Esophagus squamous epithelium (tissue), 5 donors: Measurements from ENCODE around the gene SCOC. TPM values are rescaled to one million over a fixed set of nuclear protein-coding genes. Genes with fewer than 3 reads are reported as not detected.
"Not testable (repeated sequence)": the region's sequence is repeated elsewhere in the genome, so short reads cannot be mapped to it uniquely, and the experiment has no call there.

Experiments
- DNase-seq: peaks from one replicate; lab custom pipeline; 2025; lab: John Stamatoyannopoulos, UW
- H3K27ac ChIP-seq, 4 donors: fragments of 200-600 bp; sonication (generic); one replicate each; pipeline ENCODE4 v1.5.1; 2016 to 2019; ENCODE audit warnings: mild to moderate bottlenecking in 1 of 4
- H3K27me3 ChIP-seq, 4 donors: fragments of 200-600 bp; sonication (generic); 1 replicate in 3 of 4; 2 replicates in 1 of 4; pipeline versions ENCODE4 v1.5.1 to v1.6.0; 2017 to 2021; ENCODE audit warnings: antibody characterized with exemption in 1 of 4
- H3K36me3 ChIP-seq, 3 donors: fragments of 200-600 bp; sonication (generic); one replicate each; pipeline ENCODE4 v1.5.1; 2016 to 2019
- H3K4me1 ChIP-seq, 3 donors: fragments of 200-600 bp; sonication (generic); one replicate each; pipeline ENCODE4 v1.5.1; 2017 to 2019
- H3K4me3 ChIP-seq, 4 donors: fragments of 200-600 bp; sonication (generic); 1 replicate in 3 of 4; 2 replicates in 1 of 4; pipeline ENCODE4 v1.5.1; 2016 to 2019; ENCODE audit warnings: mild to moderate bottlenecking in 2 of 4, moderate library complexity in 1 of 4
- H3K9me3 ChIP-seq, 3 donors: fragments of 200-600 bp; sonication (generic); one replicate each; pipeline ENCODE4 v1.5.1; 2016 to 2019
- CTCF ChIP-seq, 6 experiments: fragments of 450-650 bp in 4 of 6; fragments of 200-600 bp in 2 of 6; sonication (generic) in 2 of 6; IDR thresholded peaks; one replicate each; pipeline ENCODE4 v1.5.1; 2016 to 2019; ENCODE audit warnings: antibody characterized with exemption in 6 of 6, mild to moderate bottlenecking in 4 of 6, moderate library complexity in 4 of 6
- POLR2A ChIP-seq, 4 donors: fragments of 450-650 bp; IDR thresholded peaks; one replicate each; pipeline ENCODE4 v1.6.1; 2017; ENCODE audit warnings: antibody characterized with exemption in 4 of 4, mild to moderate bottlenecking in 4 of 4, moderate library complexity in 3 of 4
- WGBS, 2 donors: methylation state at CpG; one replicate each; pipeline ENCODE4 v1.1.5; 2018; 5-methylcytosine and 5-hydroxymethylcytosine counted together
- intact Hi-C: fragments of 100-400 bp; cut with DNase I; formaldehyde crosslinking; loops from one replicate; pipeline ENCODE4 v1.15.0; 2022
- total RNA-seq, 4 donors: library from RNA; depleted of rRNA; stranded (reverse); fragments of >200 nt; gene quantifications; one replicate each; pipeline ENCODE4 v1.1.0, GENCODE V29; 2016
- donor health status: DM: yes; HTN: yes; CAD: no.

Gene SCOC
- total RNA-seq, 4 donors from 2014 or later, result 39.1 to 73.6 (median 50.8) TPM

- WGBS, 2 donors, result 71 to 76% methylated on average over 2 of the region's 2 CpGs
These were observed 26.7 kb downstream of the SCOC start for GRCh38 chr4:140400111-140400510.

GRCh38 chr4:140406292-140406691 lies 32.8 kb downstream of the SCOC start:
- no peaks in the 10 kb centered on the region for H3K4me1 ChIP-seq
- intact Hi-C loops, result no loop called here
- TF ChIP-seq CTCF (IDR thresholded peaks at IDR 0.05), result no peak
- H3K9me3 ChIP-seq, result no peaks in the 10 kb centered on the region
- no peak overlapping the region for H3K4me3 ChIP-seq
- H3K36me3 ChIP-seq, result no peaks in the 10 kb centered on the region
- no peak for DNase-seq
- H3K27ac ChIP-seq, result no peak overlapping the region
- H3K27me3 ChIP-seq, result no peaks in the 10 kb centered on the region

More at GRCh38 chr4:140400111-140400510, 26.7 kb downstream of the SCOC start:
- DNase-seq, result no peak
- Histone ChIP-seq H3K4me3 (no peak overlapping the region), H3K27me3 (no peaks in the 10 kb centered on the region), H3K27ac (no peak overlapping the region), H3K4me1 (no peaks in the 10 kb centered on the region), H3K9me3 (no peaks in the 10 kb centered on the region), H3K36me3 (no peaks in the 10 kb centered on the region)
- intact Hi-C loops, result no loop called here
- no peak for TF ChIP-seq POLR2A (IDR thresholded peaks at IDR 0.05)
- TF ChIP-seq CTCF (IDR thresholded peaks at IDR 0.05), result no peak

GRCh38 chr4:140408974-140409373 lies 35.5 kb downstream of the SCOC start:
- H3K27ac ChIP-seq, result no peak overlapping the region
- intact Hi-C loops, result no loop called here
- WGBS, 2 donors, result 71 to 94% methylated on average over 1 of the region's 1 CpG
- DNase-seq, result no peak
- no peaks in the 10 kb centered on the region for H3K4me1 ChIP-seq
- no peaks in the 10 kb centered on the region for H3K36me3 ChIP-seq
- H3K27me3 ChIP-seq, result no peaks in the 10 kb centered on the region
- no peak overlapping the region for H3K4me3 ChIP-seq
- H3K9me3 ChIP-seq, result no peaks in the 10 kb centered on the region
- no peak for TF ChIP-seq POLR2A (IDR thresholded peaks at IDR 0.05)
- TF ChIP-seq CTCF (IDR thresholded peaks at IDR 0.05), result no peak

- H3K4me3 ChIP-seq, H3K36me3 ChIP-seq, H3K27ac ChIP-seq, DNase-seq, intact Hi-C loops, H3K27me3 ChIP-seq, H3K4me1 ChIP-seq, H3K9me3 ChIP-seq: not testable (repeated sequence)
- WGBS, 2 donors, result 84 to 90% methylated on average over 18 to 21 of the region's 32 CpGs
These were observed 39.9 kb downstream of the SCOC start for GRCh38 chr4:140413130-140413969.

- no peaks in the 10 kb centered on the region for H3K9me3 ChIP-seq
- H3K4me1 ChIP-seq, result peaks cover 0 to 54% (median 11%) of the 10 kb centered on the region in 3 donors
- no peak overlapping the region for H3K4me3 ChIP-seq
- TF ChIP-seq CTCF (IDR thresholded peaks at IDR 0.05), result no peak
- no peak for TF ChIP-seq POLR2A (IDR thresholded peaks at IDR 0.05)
- DNase-seq, result no peak
- peaks cover 0 to 13% (median 0%) of the 10 kb centered on the region in 4 donors for H3K27me3 ChIP-seq
- peak overlapping the region in 2 of 4 donors; percentile 63 to 68 for H3K27ac ChIP-seq
- intact Hi-C loops, result no loop called here
- no peaks in the 10 kb centered on the region for H3K36me3 ChIP-seq
These were observed 49.7 kb downstream of the SCOC start for GRCh38 chr4:140423106-140423505.
